ENCODE data around the gene PCNX1.

- TF ChIP-seq CTCF (IDR thresholded peaks at IDR 0.05) (no peak), POLR2A (IDR thresholded peaks at IDR 0.05) (no peak)
Measured at GRCh38 chr14:70934084-70934483, 26.8 kb downstream of the PCNX1 start.

Measured in adrenal gland (tissue), 5 donors.